M059J (cell line): ENCODE measurements around the gene BPIFB2. TPM values are rescaled to one million over a fixed set of nuclear protein-coding genes. Genes with fewer than 3 reads are reported as not detected.

Experiments
- DNase-seq: peaks from one replicate; pipeline ENCODE4 v3.0.0-alpha.2; 2012; ENCODE audit warnings: low read depth
- total RNA-seq: library from RNA; depleted of rRNA; stranded (reverse); fragments of >200 nt; shearing (Covaris generic); gene quantifications from 2 replicates; pipeline ENCODE4 v1.2.3, GENCODE V29; 2014

The BPIFB2 gene
- total RNA-seq, 1 experiment from 2014 or later = not detected

- no peak for DNase-seq
These were observed 1.4 kb upstream of the BPIFB2 start for GRCh38 chr20:33005908-33006775.

GRCh38 chr20:33006776-33007375 lies 628 bp upstream of the BPIFB2 start:
- no peak for DNase-seq

- DNase-seq = no peak
These were observed 1.1 kb downstream of the BPIFB2 start for GRCh38 chr20:33008336-33009213.

- DNase-seq = no peak
These were observed 2.0 kb downstream of the BPIFB2 start for GRCh38 chr20:33009214-33010132.

- DNase-seq = no peak
These were observed 2.6 kb downstream of the BPIFB2 start for GRCh38 chr20:33010133-33010504.

- DNase-seq = no peak
These were observed 3.4 kb downstream of the BPIFB2 start for GRCh38 chr20:33010674-33011449.

GRCh38 chr20:33012327-33013189 lies 5.1 kb downstream of the BPIFB2 start:
- DNase-seq = no peak

GRCh38 chr20:33013701-33014326 lies 6.3 kb downstream of the BPIFB2 start:
- no peak for DNase-seq

- DNase-seq = no peak
These were observed 7.0 kb downstream of the BPIFB2 start for GRCh38 chr20:33014336-33015113.

GRCh38 chr20:33015114-33015484 lies 7.6 kb downstream of the BPIFB2 start:
- DNase-seq = no peak

GRCh38 chr20:33015700-33016580 lies 8.4 kb downstream of the BPIFB2 start:
- DNase-seq = no peak

- DNase-seq = no peak
These were observed 9.1 kb downstream of the BPIFB2 start for GRCh38 chr20:33016581-33017109.

GRCh38 chr20:33017542-33017941 lies 10.0 kb downstream of the BPIFB2 start:
- DNase-seq = no peak

- no peak for DNase-seq
These were observed 10.8 kb downstream of the BPIFB2 start for GRCh38 chr20:33018169-33018931.

- no peak for DNase-seq
These were observed 12.2 kb downstream of the BPIFB2 start for GRCh38 chr20:33019465-33020277.
